ENCODE results near the gene PDE7B. TPM values are rescaled to one million over a fixed set of nuclear protein-coding genes. Genes with fewer than 3 reads are reported as not detected.

Gene PDE7B
- total and polyA plus RNA-seq, 2 of the 13 experiments (the other 11 are each of a cell fraction or from before 2014, with no cell fraction given) = not detected

DNA sequence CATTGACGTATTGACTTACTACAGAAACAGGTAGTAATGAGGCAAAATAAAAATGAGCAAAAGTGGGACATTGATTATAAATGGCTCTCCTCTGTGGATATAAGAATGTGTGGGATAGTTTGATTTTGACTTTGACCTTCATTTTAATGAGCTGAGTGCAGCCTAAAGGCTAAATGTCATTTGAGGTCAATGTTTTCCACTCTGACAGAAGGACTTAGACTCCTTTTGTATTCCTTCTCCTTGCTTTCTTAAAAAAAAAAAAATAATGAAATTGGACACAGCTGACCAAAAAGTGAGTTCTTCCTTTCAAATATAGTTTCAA is 330.0 kb downstream of the PDE7B start:
- H3K4me2 ChIP-seq (ENCODE audit: low read depth, low read length) = no peak overlapping the region
- in situ Hi-C loops (cut with HindIII; ENCODE audit: extremely low pct_ligation_motif_present, low pct_unique_long_range_greater_than_20kb) (no loop called here), intact Hi-C loops (cut with micrococcal nuclease; ENCODE audit: unreplicated experiment) (no loop called here)
- 46% methylated on average over 1 of the region's 1 CpG for WGBS (ENCODE audit: low lambda C conversion rate)
- TF ChIP-seq HNRNPK (IDR thresholded peaks at IDR 0.05; ENCODE audit: low read depth, low read length, poor library complexity, severe bottlenecking) = no peak
- TF ChIP-seq CREM (IDR thresholded peaks at IDR 0.05) = no peak
- TF ChIP-seq CREM (CRISPR knock-in tag; IDR thresholded peaks at IDR 0.05) = no peak
- TF ChIP-seq, protein P1, sequence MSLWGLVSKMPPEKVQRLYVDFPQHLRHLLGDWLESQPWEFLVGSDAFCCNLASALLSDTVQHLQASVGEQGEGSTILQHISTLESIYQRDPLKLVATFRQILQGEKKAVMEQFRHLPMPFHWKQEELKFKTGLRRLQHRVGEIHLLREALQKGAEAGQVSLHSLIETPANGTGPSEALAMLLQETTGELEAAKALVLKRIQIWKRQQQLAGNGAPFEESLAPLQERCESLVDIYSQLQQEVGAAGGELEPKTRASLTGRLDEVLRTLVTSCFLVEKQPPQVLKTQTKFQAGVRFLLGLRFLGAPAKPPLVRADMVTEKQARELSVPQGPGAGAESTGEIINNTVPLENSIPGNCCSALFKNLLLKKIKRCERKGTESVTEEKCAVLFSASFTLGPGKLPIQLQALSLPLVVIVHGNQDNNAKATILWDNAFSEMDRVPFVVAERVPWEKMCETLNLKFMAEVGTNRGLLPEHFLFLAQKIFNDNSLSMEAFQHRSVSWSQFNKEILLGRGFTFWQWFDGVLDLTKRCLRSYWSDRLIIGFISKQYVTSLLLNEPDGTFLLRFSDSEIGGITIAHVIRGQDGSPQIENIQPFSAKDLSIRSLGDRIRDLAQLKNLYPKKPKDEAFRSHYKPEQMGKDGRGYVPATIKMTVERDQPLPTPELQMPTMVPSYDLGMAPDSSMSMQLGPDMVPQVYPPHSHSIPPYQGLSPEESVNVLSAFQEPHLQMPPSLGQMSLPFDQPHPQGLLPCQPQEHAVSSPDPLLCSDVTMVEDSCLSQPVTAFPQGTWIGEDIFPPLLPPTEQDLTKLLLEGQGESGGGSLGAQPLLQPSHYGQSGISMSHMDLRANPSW (CRISPR knock-in tag; IDR thresholded peaks at IDR 0.05; ENCODE audit: borderline replicate concordance) = no peak
- TF ChIP-seq ZC3H4 (CRISPR knock-in tag; IDR thresholded peaks at IDR 0.05; ENCODE audit: borderline replicate concordance) = no peak
- TF ChIP-seq TEAD3 (CRISPR knock-in tag; optimal IDR thresholded peaks at IDR 0.05; ENCODE audit: borderline replicate concordance) = no peak
- no peak for TF ChIP-seq ZNF124 (CRISPR knock-in tag; IDR thresholded peaks at IDR 0.05)
- TF ChIP-seq, protein P2, sequence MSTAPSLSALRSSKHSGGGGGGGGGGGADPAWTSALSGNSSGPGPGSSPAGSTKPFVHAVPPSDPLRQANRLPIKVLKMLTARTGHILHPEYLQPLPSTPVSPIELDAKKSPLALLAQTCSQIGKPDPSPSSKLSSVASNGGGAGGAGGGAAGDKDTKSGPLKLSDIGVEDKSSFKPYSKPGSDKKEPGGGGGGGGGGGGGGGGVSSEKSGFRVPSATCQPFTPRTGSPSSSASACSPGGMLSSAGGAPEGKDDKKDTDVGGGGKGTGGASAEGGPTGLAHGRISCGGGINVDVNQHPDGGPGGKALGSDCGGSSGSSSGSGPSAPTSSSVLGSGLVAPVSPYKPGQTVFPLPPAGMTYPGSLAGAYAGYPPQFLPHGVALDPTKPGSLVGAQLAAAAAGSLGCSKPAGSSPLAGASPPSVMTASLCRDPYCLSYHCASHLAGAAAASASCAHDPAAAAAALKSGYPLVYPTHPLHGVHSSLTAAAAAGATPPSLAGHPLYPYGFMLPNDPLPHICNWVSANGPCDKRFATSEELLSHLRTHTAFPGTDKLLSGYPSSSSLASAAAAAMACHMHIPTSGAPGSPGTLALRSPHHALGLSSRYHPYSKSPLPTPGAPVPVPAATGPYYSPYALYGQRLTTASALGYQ (CRISPR knock-in tag; IDR thresholded peaks at IDR 0.05) = no peak
- no peak for TF ChIP-seq ZNF552 (CRISPR knock-in tag; IDR thresholded peaks at IDR 0.05; ENCODE audit: borderline replicate concordance)
- H2AFZ ChIP-seq (ENCODE audit: low read length) = no peak overlapping the region
- POLR2A ChIA-PET = no interaction called here
- no peaks in the 10 kb centered on the region for H3K36me3 ChIP-seq (replicated peaks in 1 of 2; ENCODE audit: control insufficient read depth in 1 of 2, insufficient read depth in 2 of 2, low read length in 2 of 2)
- H3K4me3 ChIP-seq (replicated peaks in 1 of 3; ENCODE audit: insufficient read depth in 1 of 3, low read depth in 2 of 3, low read length in 3 of 3) = no peak overlapping the region
- H3K9me3 ChIP-seq (ENCODE audit: low read length) = no peaks in the 10 kb centered on the region
- CTCF ChIA-PET (ENCODE audit: low intra/inter-chr PET ratio, low total read pairs) = no interaction called here
- no peak overlapping the region for H3K27ac ChIP-seq (ENCODE audit: extremely low read length, insufficient read depth, low read length)
- H4K20me1 ChIP-seq (ENCODE audit: insufficient read depth, low read length) = no peaks in the 10 kb centered on the region
- ATAC-seq (no peak), FAIRE-seq (no peak), DNase-seq (ENCODE audit: low spot score) (no peak)
- no peak overlapping the region for H3K9ac ChIP-seq (ENCODE audit: insufficient read depth, low read depth, low read length)
- no peaks in the 10 kb centered on the region for H3K27me3 ChIP-seq (ENCODE audit: control insufficient read depth in 1 of 2, insufficient read depth in 2 of 2, low read length in 2 of 2)
- H3K79me2 ChIP-seq (ENCODE audit: insufficient read depth, low read length) = no peaks in the 10 kb centered on the region
- BruUV-seq (replicated peaks) = no TSS peak
- no peaks in the 10 kb centered on the region for H3K4me1 ChIP-seq (ENCODE audit: insufficient read depth, low read length)
